Midbrain (tissue), 1 donor: Measurements from ENCODE around the gene RMND1.

Experiments
- DNase-seq: peaks from one replicate; lab custom pipeline; 2025; lab: John Stamatoyannopoulos, UW

RMND1 gene

DNA sequence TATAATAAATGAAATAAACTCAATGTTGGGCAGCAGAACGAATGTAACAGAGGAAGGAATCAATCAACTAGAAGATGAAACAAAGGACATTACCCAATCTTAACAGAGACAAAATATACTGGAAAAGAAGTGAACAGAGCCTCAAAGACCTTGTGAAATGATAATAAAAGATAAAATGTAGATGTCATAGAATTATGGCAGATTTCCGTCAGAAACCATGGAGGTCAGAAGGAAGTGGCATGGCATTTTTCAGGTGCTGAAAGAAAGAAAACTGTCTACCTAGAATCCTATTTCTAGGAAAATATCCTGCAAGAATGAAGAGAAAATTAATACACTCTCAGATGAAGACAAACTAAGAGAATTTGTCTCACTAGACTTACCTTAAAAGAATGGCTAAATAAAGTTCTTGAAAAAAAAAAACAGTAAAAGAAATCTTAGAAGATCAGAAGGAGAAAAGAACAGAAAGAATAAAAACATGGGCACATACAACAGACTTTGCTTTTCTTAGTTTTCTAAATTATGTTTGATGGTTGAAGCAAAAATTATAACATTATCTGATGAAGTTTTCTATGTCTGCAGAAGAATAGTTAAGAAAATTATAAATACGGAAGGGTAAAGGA, 37.2 kb downstream of the RMND1 start:
- DNase-seq = no peak

DNA sequence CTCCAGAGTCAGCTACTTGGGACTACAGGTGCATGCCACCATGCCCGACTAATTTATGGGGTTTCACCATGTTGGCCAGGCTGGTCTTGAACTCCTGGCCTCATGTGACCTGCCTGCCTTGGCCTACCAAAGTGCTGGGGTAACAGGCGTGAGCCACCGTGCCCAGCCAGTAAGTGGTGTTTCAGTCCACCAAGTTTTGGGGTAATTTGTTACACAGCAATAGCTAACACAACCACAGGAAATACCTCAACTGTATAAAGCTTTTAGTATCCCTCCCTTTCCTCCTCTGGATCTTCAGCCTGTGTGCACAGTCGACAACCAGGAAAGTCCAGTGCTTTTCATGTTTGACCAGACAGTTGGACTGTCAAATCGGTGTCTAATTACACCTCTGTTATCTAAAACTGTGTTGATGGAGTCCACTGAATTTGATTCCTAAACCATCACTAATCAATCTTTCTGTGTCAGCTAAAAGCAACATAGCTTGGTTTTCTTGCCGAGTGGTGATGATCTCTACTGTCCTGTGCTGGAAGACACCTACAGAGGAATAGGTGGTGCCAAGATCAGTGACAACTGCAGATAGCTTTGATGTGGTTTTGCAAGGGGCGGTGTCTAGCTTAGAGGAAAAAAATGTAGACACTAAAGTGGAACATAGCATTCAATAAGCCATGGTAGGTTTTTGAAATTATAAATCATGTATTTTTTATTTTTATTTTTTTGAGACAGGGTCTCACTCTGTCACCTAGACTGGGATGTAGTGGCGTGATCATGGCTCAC, 38.4 kb downstream of the RMND1 start:
- DNase-seq = no peak

DNA sequence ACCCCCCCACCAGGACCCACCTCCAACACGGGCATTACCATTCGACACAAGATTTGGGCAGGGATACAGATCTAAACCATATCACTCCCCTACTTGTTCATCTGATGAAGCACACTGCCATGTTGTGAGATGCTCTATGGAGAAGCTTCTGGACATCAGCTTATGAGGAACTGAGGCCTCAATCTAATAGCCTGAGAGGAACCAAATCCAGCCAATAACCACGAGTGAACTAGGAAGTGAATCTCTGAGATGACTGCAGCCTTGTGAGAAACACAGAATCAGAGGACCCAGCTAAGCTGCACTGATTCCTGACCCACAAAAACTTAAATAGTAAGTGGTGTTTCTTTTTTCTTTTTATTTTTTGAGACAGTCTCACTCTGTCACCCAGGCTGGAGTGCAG, 39.0 kb downstream of the RMND1 start:
- DNase-seq = no peak

DNA sequence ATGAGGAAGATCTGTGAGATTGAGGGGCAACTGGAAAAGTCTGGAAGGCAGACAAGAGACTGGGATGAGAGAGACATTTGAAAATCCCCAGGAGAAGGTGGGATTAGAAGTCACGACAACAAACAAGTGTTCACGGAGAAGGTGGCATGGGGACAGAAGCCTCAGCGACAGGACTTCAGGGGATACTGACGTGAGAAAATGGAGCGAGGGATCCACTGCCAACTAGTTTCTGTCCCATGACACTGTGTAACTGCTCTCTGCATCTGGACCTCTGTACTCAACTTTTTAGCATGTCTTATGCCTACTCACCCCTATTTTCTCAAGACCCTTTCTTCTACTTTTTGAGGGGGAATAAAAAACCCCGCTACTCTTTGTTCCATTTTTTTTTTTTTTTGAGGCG, 42.2 kb downstream of the RMND1 start:
- DNase-seq = no peak

DNA sequence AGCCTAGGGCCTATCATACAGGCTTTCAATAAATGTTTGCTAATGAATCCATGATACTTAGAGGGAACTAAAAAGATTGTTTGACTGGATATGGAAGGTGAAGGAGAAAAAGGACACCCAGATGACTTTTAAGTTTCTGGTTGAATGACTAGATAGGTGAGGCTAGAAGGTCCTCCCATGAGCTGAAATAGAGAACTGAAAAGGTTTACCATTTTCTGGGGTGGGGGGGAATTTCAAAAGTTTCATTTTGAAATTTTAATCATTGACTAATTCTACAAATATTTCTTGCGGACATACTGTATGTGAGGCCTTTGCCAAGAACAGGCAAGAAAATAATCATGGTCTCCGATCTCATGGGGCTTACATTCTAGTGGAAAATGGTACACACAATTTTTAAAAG, 42.7 kb downstream of the RMND1 start:
- DNase-seq = no peak

DNA sequence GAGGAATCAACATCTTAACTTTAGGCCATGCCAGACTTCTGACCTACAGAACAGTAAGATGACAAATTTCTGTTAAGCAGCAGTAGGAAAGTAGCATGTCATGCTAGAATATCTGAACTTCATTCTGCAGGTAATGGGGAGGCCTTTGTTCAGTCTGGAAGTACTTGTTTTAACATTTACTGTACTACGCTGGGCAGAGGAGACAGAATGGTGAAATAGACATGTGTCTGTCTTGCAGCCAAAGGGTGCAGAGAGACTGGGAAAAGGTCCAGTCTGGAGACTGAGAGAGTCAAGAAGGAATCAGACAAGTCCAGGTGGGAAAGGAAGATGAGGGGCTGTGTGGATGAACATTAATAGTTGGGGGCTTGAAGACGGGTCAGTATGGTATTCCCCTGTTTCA, 43.1 kb downstream of the RMND1 start:
- no peak for DNase-seq

DNA sequence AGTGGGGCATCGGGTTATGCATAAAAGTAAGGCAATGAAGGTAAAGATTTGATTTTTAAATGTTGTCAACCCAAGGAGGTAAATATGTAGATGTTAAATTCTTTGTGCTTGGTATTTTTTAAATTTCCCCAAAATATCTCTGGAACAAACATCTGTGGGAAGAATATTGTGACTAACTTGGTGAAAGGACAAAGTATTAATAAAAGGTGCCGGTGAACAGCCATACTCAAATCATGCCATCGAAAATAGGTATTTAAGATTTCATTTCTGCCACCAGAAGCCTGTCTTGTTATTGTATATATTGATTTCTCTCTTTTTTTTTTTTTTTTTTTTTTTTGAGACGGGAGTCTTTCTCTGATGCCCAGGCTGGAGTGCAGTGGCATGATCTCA, 48.0 kb downstream of the RMND1 start:
- DNase-seq = no peak

DNA sequence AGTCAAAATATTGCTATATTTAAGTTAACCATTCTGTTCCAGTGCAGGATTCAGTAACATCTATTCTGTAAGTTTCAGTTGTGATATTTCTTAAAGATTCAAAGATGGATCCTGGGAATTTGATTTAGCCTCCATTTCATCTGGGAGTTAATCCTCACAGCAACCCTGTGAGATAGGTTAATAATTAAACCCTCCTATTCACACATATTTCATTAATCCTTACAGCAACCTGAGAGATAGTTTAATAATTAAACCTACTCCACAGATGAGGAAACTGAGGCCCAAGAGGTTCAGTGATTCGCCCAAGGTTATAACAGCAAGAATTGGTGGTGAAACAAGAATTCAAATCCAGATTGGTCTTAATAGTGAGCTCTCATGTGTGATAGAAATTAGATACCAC, 49.7 kb downstream of the RMND1 start:
- DNase-seq = no peak

DNA sequence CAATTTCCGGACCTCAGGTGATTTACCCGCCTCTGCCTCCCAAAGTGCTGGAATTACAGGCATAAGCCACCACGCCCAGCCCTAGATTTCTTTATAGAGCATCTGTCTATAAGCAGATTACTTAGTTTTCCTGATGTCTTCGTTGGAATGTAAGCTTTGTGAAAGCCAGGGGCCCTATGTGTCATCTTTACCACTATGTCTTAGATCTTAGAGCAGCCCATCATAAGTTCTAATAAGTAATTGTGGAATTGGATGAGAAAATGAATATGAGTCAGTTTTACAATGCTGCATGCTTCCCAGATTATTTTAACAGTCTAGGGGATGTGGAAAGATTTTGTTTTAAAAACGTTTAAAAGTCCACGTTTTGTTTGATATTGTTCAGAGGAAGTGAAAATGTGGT, 51.5 kb downstream of the RMND1 start:
- no peak for DNase-seq

DNA sequence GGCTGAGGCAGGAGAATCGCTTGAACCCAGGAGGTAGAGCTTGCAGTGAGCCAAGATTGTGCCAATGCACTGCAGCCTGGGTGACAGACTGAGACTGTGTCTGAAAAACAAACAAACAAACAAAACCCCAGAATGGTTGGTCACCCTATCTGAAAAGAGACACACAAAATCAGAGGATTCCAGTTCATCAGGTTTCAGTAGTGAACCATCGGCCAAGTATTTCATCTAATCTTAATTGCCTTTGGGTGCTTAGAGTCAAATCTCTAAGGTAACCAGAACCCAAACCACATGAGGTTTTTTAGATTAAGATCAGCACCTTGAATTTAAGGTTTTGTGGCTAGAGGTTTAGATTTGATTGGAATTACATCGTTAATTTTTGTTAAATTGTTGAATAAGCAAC, 52.2 kb downstream of the RMND1 start:
- DNase-seq = no peak

DNA sequence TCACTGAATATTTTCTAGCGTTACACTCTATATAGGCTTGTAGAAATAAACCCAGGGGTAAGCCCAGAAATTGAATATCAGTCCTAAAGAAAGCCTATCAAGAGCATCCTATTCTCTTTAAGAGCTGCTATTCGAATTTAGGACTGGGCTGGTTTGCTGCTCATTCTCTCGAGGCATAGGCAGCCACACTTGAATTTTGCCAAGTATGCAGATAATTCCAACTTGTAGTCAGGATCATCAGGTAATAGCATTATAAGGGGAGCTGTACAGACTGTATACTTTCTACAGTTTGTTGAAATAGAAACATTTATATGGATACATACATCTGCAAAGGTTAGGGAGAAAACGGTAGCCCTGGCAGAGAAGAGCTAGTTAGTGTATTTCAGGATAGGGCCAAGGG, 58.5 kb downstream of the RMND1 start:
- no peak for DNase-seq

DNA sequence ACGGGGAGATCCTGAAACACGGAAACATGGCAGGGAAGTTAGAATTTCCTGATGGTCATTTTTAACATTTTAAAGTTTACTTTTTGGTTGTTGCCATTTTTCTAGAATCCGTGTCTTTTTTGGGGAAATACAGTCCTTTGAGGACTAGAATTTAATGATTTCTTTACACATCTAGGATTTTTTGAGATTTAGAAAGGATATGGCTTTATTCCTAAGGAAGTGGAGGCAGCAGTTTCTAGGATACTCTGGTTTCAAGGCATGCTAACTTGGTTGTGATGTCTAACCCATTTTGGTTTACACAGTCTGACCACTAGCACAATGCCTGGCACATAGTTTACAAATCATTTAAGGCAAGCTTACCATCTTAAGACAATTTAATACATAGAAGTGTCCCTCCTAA, 59.5 kb downstream of the RMND1 start:
- no peak for DNase-seq

DNA sequence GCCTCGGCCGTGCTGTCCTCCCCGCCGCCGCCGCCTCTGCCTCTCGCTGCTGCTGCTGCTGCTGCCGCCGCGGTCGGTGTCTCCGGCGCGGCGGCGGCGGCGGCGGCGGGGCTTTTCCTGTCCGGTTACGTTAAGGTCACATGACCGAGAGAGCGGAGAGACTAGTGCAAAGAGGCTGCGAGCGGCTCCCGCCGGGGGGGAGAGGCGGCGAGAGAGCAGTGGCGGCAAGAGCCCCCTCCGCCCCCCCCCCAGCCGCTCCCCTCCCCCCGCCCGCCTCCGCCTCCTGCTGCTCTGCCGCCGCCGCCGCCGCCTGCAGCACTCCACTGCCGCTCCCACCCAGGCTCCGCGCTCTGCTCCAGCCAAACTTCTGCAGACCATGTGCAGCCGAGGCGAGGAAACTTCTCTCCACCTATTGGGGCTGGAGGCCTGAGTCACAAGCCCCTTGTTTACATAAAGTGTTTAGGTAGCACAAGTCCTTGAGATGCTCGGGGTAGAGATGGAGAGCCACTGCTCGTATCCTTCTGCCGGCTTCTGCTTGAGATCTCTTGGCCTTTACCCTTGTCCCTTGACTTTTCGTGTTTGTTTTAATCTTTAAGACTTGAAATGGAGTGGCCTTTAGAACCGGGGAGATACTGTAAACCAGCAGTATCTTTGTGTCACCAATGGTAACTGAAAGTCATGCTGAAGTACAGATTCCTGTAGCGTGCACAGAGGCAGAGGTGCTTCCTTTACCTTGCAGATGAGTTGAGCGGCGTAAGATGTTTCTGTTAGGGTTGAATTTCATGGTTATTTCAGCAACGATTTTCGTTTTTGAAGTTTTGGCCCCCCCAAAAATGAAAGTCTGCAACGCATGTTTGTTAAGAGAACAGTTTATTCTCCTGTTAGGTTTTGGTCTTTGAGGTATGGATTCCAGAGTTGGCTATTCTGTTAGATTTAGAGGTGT, 60.2 kb downstream of the RMND1 start, which contains the start of gene ZBTB2:
ZBTB2 (minus strand) TSS at position 89 of the 943 bp plus-strand sequence. CDS start 17,922 bp downstream, outside the sequence.
- DNase-seq = peak; percentile 48

DNA sequence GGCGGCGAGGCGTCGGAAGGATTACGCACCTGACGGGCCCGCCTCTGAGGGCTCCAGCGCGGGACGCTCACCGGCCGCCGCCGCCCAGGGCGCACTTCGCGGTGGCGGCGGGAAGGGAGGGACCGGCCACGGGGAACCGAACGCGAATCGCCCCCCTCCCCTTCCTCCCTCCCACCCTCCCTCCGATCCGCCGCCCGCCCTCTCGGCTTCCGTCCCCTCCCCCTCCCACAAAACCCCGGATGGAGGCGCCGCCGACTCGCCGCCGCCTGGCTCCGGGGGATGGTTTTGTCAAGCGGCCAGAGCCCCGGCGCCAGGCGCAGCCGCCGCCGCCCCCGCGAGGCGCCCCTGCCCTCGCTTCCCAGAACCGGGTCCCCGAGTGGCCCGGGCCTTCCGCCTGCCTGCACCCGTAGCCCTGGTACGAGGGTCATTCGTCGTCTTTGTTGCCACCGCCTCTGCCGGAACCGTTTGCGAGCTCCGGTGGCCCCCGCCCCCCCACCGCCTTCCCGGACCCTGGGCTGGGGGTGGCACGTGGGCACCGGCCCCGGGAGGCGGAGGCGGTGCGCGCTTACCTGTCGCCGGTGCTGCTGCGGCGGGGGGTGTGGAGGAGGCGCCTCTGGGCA, 61.0 kb downstream of the RMND1 start:
- peak; percentile 66 for DNase-seq

DNA sequence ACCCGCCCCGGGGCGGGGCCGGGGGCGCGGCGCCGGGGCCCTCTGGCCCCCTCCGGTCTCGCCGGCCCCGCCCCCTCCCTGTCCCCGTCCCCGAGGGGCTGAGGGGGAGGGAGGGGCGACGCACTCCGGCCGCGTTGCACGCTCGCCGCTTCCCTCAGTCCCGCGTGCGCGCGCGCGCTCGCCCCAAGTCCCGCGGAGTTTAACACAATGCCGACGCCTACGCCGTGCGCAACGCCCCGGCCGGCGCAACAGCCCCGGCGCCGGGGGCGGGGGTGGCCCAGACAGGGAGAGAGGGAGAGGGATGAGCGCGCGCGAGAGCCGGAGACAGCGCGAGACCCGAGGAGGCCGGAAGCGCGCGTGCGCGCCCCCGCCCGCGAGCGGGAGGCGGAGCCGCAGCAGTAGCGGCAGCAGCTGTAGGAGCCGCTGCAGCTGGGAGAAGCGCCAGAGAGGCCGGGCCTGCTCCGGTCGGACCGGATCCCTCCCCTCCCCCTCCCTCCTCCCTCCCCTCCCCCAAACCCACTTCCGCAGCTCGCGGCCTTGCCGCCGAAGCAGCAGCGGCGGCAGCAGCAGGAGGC, 61.6 kb downstream of the RMND1 start:
- DNase-seq = peak; percentile 98

DNA sequence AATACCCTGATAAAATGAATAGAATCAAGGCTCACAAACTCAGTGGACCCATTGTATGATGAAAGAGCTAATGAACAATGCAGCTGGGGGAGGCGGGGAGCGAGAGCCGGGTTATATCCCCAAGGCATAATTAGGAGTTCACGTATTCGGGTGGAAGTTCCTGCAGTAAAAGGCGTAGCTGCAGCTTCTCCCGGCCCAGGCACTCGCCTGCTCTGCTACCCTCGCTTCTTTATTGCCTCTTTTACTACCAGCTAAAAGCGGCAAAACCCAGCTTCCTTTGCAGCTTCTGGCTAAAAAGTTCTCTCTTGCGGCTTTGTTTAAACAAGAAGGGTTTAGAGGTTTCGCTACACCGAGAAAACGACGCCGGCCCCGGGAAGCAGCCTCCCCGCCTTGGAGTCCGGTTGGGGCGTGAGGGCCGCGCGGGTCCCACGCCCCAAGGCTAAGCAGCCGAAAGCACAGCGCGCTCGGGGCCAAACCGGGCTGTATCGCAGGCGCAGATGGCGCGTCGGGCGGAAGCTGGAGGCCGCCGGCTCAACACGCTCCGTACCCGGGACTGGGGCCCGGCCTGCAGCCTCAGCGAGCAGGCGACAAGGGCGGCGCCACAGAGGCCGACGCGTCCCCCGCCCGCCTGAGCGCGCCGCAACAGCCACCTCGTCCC, 62.2 kb downstream of the RMND1 start:
- peak; percentile 80 for DNase-seq

DNA sequence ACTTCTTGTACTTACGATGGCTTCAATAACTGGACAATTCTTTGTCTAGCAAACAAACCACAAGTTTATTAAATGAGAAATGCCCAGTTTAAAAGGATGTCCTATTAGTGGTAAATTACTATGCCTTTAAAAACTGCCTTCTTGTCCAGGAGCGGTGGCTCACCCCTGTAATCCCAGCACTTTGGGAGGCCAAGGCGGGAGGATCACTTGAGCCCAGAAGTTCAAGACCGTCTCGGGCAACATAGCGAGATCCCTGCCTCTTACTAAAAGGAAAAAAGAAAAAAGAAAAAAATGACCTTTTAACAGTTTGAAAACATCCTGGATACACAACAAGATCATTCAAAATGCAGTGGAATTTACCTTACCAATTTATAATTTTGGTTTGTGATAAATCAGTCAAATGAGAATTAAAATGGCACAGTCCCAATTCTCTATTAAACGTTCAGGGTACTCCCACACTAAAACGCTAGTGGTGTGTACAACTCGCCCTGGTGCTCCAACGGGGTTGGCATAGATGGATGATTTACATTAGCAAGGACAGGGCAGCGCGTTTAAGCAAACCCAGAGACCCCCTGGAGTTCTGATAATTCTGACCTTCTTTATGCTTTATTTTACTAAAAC, 62.8 kb downstream of the RMND1 start:
- no peak for DNase-seq

DNA sequence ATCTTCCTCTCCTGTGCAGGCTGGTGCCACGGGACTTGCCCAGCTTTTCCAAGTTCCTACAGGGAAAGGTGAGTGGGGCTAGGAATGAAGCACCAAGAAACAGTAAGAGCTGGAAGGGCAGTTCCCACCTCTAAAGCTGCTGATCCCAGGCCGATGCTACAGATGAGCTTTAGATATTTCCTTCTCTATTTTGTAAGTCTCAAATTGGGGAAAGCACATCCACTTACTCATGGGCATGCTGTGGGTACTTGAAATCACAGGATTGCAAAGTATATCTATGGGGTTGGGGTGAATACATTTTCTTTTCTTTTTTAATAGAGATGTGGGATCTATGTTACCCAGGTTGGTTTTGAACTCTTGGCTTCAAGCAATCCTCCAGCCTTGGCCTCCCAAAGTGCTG, 63.7 kb downstream of the RMND1 start:
- DNase-seq = no peak

DNA sequence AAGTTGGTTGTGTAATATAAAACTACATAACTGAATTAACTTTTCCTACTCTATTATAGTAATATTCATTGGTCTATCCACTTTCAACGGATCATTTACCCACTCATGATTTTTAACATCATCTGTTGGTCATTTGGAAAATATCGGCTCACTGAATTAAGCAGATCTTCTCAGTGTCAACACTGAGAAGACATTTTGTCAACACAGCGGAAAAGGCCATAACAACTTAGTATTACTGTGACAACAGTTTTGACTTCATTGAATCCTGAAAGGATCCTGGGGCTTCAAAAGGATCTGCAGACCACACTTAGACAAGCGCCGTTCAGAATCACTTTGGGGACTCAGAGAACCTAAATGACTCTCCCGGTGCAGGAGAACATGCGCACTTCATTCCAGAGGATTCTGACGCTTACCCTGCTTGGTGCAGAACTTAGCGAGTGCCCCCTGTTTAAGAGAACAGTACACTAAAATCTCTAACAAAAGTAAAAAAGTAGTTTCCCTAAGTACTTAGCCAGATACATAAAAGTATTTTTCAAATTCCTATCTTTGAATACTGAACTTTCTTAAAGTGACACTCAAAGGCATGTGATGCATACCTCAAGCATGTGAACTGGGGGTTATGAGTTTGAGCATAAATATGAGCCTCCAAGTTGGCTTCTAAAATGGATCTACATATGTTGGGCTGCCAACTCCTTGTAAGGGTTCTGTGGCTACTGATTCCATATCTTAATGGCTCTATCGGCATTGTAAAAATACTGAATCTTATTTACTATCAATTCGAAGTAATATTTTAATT, 64.6 kb downstream of the RMND1 start:
- no peak for DNase-seq

DNA sequence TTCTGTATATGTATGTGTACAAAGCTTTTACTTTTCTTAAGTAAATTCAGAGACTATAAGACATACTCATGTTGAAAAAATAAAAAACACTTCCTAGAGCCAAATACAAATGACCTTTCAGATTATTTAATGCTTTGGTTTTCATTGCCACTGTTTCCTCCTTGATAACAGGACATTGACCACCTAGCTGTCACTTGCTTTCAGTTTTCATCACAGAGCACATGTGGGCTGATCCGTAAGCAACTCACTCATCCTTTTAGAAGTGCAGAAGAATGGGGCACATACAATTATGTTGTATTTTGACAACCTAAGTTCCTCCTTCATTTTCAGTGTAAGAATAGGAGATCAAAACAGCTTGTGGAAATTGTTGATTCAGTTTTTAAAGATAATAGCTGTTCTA, 66.7 kb downstream of the RMND1 start:
- DNase-seq = no peak
